ENCODE data around the gene GFER. TPM values are rescaled to one million over a fixed set of nuclear protein-coding genes. Genes with fewer than 3 reads are reported as not detected.

GFER gene
- total RNA-seq, 1 donor from 2014 or later: 42.8 TPM

- H3K4me3 Mint-ChIP-seq: peak overlapping the region; percentile 87
- H3K27ac Mint-ChIP-seq: peak overlapping the region; percentile 41
- intact Hi-C loops (cut with micrococcal nuclease): loop anchor here (1.0 kb wide), 1 partner anchor 8 kb away; no protein-coding TSS in a partner anchor
- peaks cover 15% of the 10 kb centered on the region for H3K36me3 Mint-ChIP-seq (ENCODE audit: low read depth)
- peaks cover 10% of the 10 kb centered on the region for H3K4me1 Mint-ChIP-seq
- H3K27me3 Mint-ChIP-seq: peaks cover 36% of the 10 kb centered on the region
- DNase-seq: no peak
- no peaks in the 10 kb centered on the region for H3K9me3 Mint-ChIP-seq
Measured at GRCh38 chr16:1984347-1985225, 593 bp downstream of the GFER start.

- no peaks in the 10 kb centered on the region for H3K9me3 Mint-ChIP-seq
- H3K4me3 Mint-ChIP-seq: peak overlapping the region; percentile 87
- H3K4me1 Mint-ChIP-seq: peaks cover 11% of the 10 kb centered on the region
- peaks cover 34% of the 10 kb centered on the region for H3K27me3 Mint-ChIP-seq
- H3K36me3 Mint-ChIP-seq (ENCODE audit: low read depth): peaks cover 15% of the 10 kb centered on the region
- no peak for DNase-seq
- no peak overlapping the region for H3K27ac Mint-ChIP-seq
- intact Hi-C loops (cut with micrococcal nuclease): no loop called here
Measured at GRCh38 chr16:1985466-1986150, 1.6 kb downstream of the GFER start.

GRCh38 chr16:1987198-1987597 lies 3.2 kb downstream of the GFER start:
- no peak overlapping the region for H3K4me3 Mint-ChIP-seq
- intact Hi-C loops (cut with micrococcal nuclease): no loop called here
- DNase-seq: no peak
- no peaks in the 10 kb centered on the region for H3K9me3 Mint-ChIP-seq
- no peak overlapping the region for H3K27ac Mint-ChIP-seq
- peaks cover 19% of the 10 kb centered on the region for H3K4me1 Mint-ChIP-seq
- H3K27me3 Mint-ChIP-seq: peaks cover 24% of the 10 kb centered on the region
- peaks cover 15% of the 10 kb centered on the region for H3K36me3 Mint-ChIP-seq (ENCODE audit: low read depth)

GRCh38 chr16:1989209-1990100 lies 5.5 kb downstream of the GFER start, which contains the start of gene SYNGR3:
SYNGR3 (plus strand) TSS chr16:1989970; CDS start chr16:1990103, 133 bp downstream.
- intact Hi-C loops (cut with micrococcal nuclease): loop anchor here (1.0 to 5.0 kb wide), 3 partner anchors 17 to 58 kb away; partner anchors contain the start of genes NTHL1, RPS2, TBL3 and TSC2
- peak within 1 kb of the TSS; percentile 83 for H3K27ac Mint-ChIP-seq

GRCh38 chr16:1990101-1990350 lies 6.0 kb downstream of the GFER start:
- Mint-ChIP-seq H3K4me1 (peaks cover 17% of the 10 kb centered on the region), H3K9me3 (no peaks in the 10 kb centered on the region), H3K27ac (no peak overlapping the region), H3K27me3 (peaks cover 13% of the 10 kb centered on the region), H3K36me3 (ENCODE audit: low read depth) (peaks cover 11% of the 10 kb centered on the region), H3K4me3 (peak overlapping the region; percentile 86)
- intact Hi-C loops (cut with micrococcal nuclease): loop anchor here (1.0 to 5.0 kb wide), 3 partner anchors 18 to 57 kb away; partner anchors contain the start of genes NTHL1, RPS2, TBL3 and TSC2
- DNase-seq: no peak

More at GRCh38 chr16:1989209-1990100, 5.5 kb downstream of the GFER start, which contains the start of gene SYNGR3:
- peak; percentile 78 for DNase-seq
- H3K4me1 Mint-ChIP-seq: peaks cover 17% of the 10 kb centered on the region
- H3K36me3 Mint-ChIP-seq (ENCODE audit: low read depth): peaks cover 14% of the 10 kb centered on the region
- H3K4me3 Mint-ChIP-seq: peak within 1 kb of the TSS; percentile 86
- H3K9me3 Mint-ChIP-seq: no peaks in the 10 kb centered on the region
- peaks cover 13% of the 10 kb centered on the region for H3K27me3 Mint-ChIP-seq

GRCh38 chr16:1990351-1991134 lies 6.5 kb downstream of the GFER start:
- intact Hi-C loops (cut with micrococcal nuclease): loop anchor here (1.0 to 5.0 kb wide), 3 partner anchors 18 to 57 kb away; partner anchors contain the start of genes NTHL1, RPS2, TBL3 and TSC2
- Mint-ChIP-seq H3K27me3 (peaks cover 13% of the 10 kb centered on the region), H3K27ac (peak overlapping the region; percentile 83), H3K36me3 (ENCODE audit: low read depth) (peaks cover 15% of the 10 kb centered on the region), H3K4me1 (peaks cover 17% of the 10 kb centered on the region), H3K4me3 (peak overlapping the region; percentile 86), H3K9me3 (no peaks in the 10 kb centered on the region)
- peak; percentile 88 for DNase-seq

- intact Hi-C loops (cut with micrococcal nuclease): loop anchor here (2.0 to 5.0 kb wide), 2 partner anchors 26 to 56 kb away; partner anchors contain the start of genes NTHL1, RPS2 and TSC2
- H3K4me3 Mint-ChIP-seq: peak overlapping the region; percentile 86
- peaks cover 13% of the 10 kb centered on the region for H3K27me3 Mint-ChIP-seq
- H3K9me3 Mint-ChIP-seq: no peaks in the 10 kb centered on the region
- H3K27ac Mint-ChIP-seq: peak overlapping the region; percentile 83
- H3K36me3 Mint-ChIP-seq (ENCODE audit: low read depth): peaks cover 19% of the 10 kb centered on the region
- peaks cover 18% of the 10 kb centered on the region for H3K4me1 Mint-ChIP-seq
- DNase-seq: peak; percentile 82
Measured at GRCh38 chr16:1991135-1991551, 7.2 kb downstream of the GFER start.

- DNase-seq: no peak
- H3K9me3 Mint-ChIP-seq: no peaks in the 10 kb centered on the region
- peak overlapping the region; percentile 83 for H3K27ac Mint-ChIP-seq
- H3K4me1 Mint-ChIP-seq: peaks cover 19% of the 10 kb centered on the region
- peaks cover 16% of the 10 kb centered on the region for H3K36me3 Mint-ChIP-seq (ENCODE audit: low read depth)
- peak overlapping the region; percentile 86 for H3K4me3 Mint-ChIP-seq
- peaks cover 13% of the 10 kb centered on the region for H3K27me3 Mint-ChIP-seq
- intact Hi-C loops (cut with micrococcal nuclease): loop anchor here (2.0 to 5.0 kb wide), 2 partner anchors 27 to 56 kb away; partner anchors contain the start of genes NTHL1, RPS2 and TSC2
Measured at GRCh38 chr16:1991588-1991947, 7.6 kb downstream of the GFER start.

- intact Hi-C loops (cut with micrococcal nuclease): loop anchor here (1.0 to 5.0 kb wide), 4 partner anchors 8 to 55 kb away; partner anchors contain the start of genes GFER, NTHL1, RPS2 and TSC2
- peaks cover 21% of the 10 kb centered on the region for H3K4me1 Mint-ChIP-seq
- H3K9me3 Mint-ChIP-seq: no peaks in the 10 kb centered on the region
- peak overlapping the region; percentile 86 for H3K4me3 Mint-ChIP-seq
- H3K36me3 Mint-ChIP-seq (ENCODE audit: low read depth): peaks cover 14% of the 10 kb centered on the region
- H3K27ac Mint-ChIP-seq: peak overlapping the region; percentile 83
- peaks cover 13% of the 10 kb centered on the region for H3K27me3 Mint-ChIP-seq
- peak; percentile 98 for DNase-seq
Measured at GRCh38 chr16:1991948-1992703, 8.1 kb downstream of the GFER start.

- H3K4me3 Mint-ChIP-seq: no peak overlapping the region
- H3K4me1 Mint-ChIP-seq: peaks cover 21% of the 10 kb centered on the region
- intact Hi-C loops (cut with micrococcal nuclease): loop anchor here (1.0 to 5.0 kb wide), 3 partner anchors 9 to 54 kb away; partner anchors contain the start of genes GFER, NTHL1 and TSC2
- no peaks in the 10 kb centered on the region for H3K9me3 Mint-ChIP-seq
- no peak overlapping the region for H3K27ac Mint-ChIP-seq
- H3K27me3 Mint-ChIP-seq: peaks cover 13% of the 10 kb centered on the region
- no peak for DNase-seq
- peaks cover 18% of the 10 kb centered on the region for H3K36me3 Mint-ChIP-seq (ENCODE audit: low read depth)
Measured at GRCh38 chr16:1992704-1993317, 8.8 kb downstream of the GFER start.

- Mint-ChIP-seq H3K4me1 (peaks cover 19% of the 10 kb centered on the region), H3K27me3 (peaks cover 9% of the 10 kb centered on the region), H3K4me3 (no peak overlapping the region), H3K27ac (peak overlapping the region; percentile 74), H3K36me3 (ENCODE audit: low read depth) (peaks cover 17% of the 10 kb centered on the region), H3K9me3 (no peaks in the 10 kb centered on the region)
- intact Hi-C loops (cut with micrococcal nuclease): loop anchor here (5.0 kb wide), 1 partner anchor 54 kb away; the partner anchor contains the start of genes NTHL1 and TSC2
- no peak for DNase-seq
Measured at GRCh38 chr16:1993731-1994131, 9.7 kb downstream of the GFER start.

Measured in activated CD4-positive, alpha-beta T cell treated with anti-CD3 and anti-CD28 coated beads, Interleukin-2, amount 10 ng/mL, durations not matched to agents 24 days and 14 days (primary cell).